Measurements from ENCODE around the gene VEGFA.

DNA sequence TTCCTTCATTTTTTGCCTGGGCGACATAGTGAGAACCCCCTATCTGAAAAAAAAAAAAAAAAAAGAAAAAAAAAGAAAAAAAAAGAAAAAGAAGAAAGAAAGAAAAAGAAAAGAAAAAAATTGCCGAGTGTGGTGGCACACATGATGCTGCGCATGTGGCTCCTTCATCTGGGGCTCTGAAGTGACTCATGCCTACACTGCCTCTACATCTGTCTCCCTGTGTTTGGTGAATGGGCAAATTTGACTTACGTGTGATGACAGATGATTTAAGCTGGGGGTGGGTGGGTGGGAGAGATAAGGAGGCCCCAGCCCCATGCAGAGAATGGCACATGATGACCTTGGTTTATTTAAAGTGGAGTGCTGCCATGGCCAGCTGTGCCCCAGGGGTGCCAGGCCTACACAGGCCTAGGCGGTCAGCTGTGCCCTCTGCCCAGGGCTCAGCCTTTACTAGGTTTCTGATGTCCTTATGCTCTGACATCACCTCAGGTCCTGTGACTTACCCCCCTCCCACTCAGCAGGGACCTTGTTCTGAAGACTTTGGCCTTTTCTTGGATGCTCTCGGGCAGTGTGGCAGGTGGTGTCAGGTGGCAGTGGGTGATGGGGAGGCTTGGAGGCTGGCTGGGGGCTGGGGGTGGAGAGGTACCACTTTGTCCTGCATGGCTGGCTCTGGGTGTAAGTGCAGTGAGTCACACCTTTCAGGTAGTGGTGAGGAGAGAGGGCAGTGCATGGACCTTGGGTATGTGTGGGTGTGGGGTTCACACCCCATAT lies 41.1 kb downstream of the VEGFA start:
- TF ChIP-seq GATA2 (IDR thresholded peaks at IDR 0.05; ENCODE audit: low read depth, low read length) = no peak
- TF ChIP-seq GATA3 (IDR thresholded peaks at IDR 0.05; ENCODE audit: low read depth, low read length) = no peak
